ENCODE data around the gene MCTP1.

- TF ChIP-seq ZNF20 (CRISPR knock-in tag; IDR thresholded peaks at IDR 0.05) (no peak), NCOA5 (CRISPR knock-in tag; IDR thresholded peaks at IDR 0.05) (no peak), ZSCAN9 (CRISPR knock-in tag; IDR thresholded peaks at IDR 0.05; ENCODE audit: borderline replicate concordance) (no peak), FOXP1 (IDR thresholded peaks at IDR 0.05) (no peak), FOXP1 (CRISPR knock-in tag; IDR thresholded peaks at IDR 0.05) (no peak), SMC3 (IDR thresholded peaks at IDR 0.05; ENCODE audit: low read length) (no peak)
Measured at GRCh38 chr5:95076395-95077185, 208.3 kb downstream of the MCTP1 start.
